A673 (cell line): ENCODE data around the gene S100A3. TPM values are rescaled to one million over a fixed set of nuclear protein-coding genes. Genes with fewer than 3 reads are reported as not detected.
"Not testable (repeated sequence)": the region's sequence is repeated elsewhere in the genome, so short reads cannot be mapped to it uniquely, and the experiment has no call there.

Experiments
- BruUV-seq: library from RNA; stranded (reverse); fragments of 400-500 nt; replicated peaks from 2 replicates; lab custom pipeline; 2021; lab: Mats Ljungman, UMichigan
- CTCF ChIA-PET: fragments of 300-600 bp; sonication (Branson Sonifier 250); formaldehyde crosslinking; loops from one replicate; lab custom pipeline; 2022; ENCODE audit warnings: antibody characterized with exemption; lab: Charles Lee
- POLR2A ChIA-PET: fragments of 300-600 bp; sonication (Branson Sonifier 250); formaldehyde crosslinking; loops from one replicate; lab custom pipeline; 2022; ENCODE audit warnings: antibody characterized with exemption; ENCODE audit not compliant: low non-redundant PET; lab: Charles Lee
- DNase-seq: peaks from one replicate; pipeline ENCODE4 v3.0.0-alpha.2; 2015; ENCODE audit warnings: low spot score
- H3K27ac ChIP-seq: fragments of 200-600 bp; sonication (generic); 2 replicates; pipeline ENCODE4 v1.5.1; 2016; ENCODE audit warnings: mixed run types, low read depth, mild to moderate bottlenecking, mixed read lengths, antibody characterized with exemption, low read length; ENCODE audit not compliant: poor library complexity, severe bottlenecking
- H3K27me3 ChIP-seq: fragments of 200-600 bp; sonication (generic); replicated peaks from 2 replicates; pipeline ENCODE4 v1.6.1; 2017; ENCODE audit warnings: mixed run types, low read depth, mild to moderate bottlenecking, mixed read lengths, antibody characterized with exemption, low read length; ENCODE audit not compliant: insufficient read depth, poor library complexity
- H3K36me3 ChIP-seq: fragments of 200-600 bp; sonication (generic); 2 replicates; pipeline ENCODE4 v1.6.1; 2016; ENCODE audit warnings: mixed run types, mild to moderate bottlenecking, mixed read lengths, antibody characterized with exemption, low read length; ENCODE audit not compliant: insufficient read depth, poor library complexity, severe bottlenecking
- H3K4me1 ChIP-seq: fragments of 200-600 bp; sonication (generic); 2 replicates; pipeline ENCODE4 v1.6.1; 2017; ENCODE audit warnings: mixed run types, mild to moderate bottlenecking, mixed read lengths, antibody characterized with exemption, low read length; ENCODE audit not compliant: insufficient read depth, poor library complexity, severe bottlenecking
- H3K4me3 ChIP-seq: fragments of 200-600 bp; sonication (generic); 2 replicates; pipeline ENCODE4 v1.5.1; 2016; ENCODE audit warnings: low read depth, mixed run types, mild to moderate bottlenecking, mixed read lengths, low read length; ENCODE audit not compliant: poor library complexity, severe bottlenecking
- H3K9me3 ChIP-seq: fragments of 200-600 bp; sonication (generic); 2 replicates; pipeline ENCODE4 v1.6.1; 2016; ENCODE audit warnings: mixed run types, low read depth, mild to moderate bottlenecking, mixed read lengths, antibody characterized with exemption, low read length; ENCODE audit not compliant: poor library complexity, severe bottlenecking
- EZH2 ChIP-seq: fragments of 200-600 bp; sonication (generic); IDR thresholded peaks from 2 replicates; pipeline ENCODE4 v1.6.1; 2017; ENCODE audit warnings: borderline replicate concordance, low read depth, mild to moderate bottlenecking, mixed read lengths, antibody characterized with exemption, low read length; ENCODE audit not compliant: poor library complexity, severe bottlenecking
- intact Hi-C: fragments of 100-400 bp; cut with micrococcal nuclease; formaldehyde crosslinking; loops from one replicate; pipeline ENCODE4 v1.10.0; 2022; ENCODE audit not compliant: unreplicated experiment
- total RNA-seq: library from RNA; stranded (reverse); gene quantifications from 2 replicates; pipeline ENCODE4 v1.2.3, GENCODE V29; 2021
- TF ChIP-seq, protein P1 (sequence below): fragments of 300-800, 200-600 bp; sonication (generic); conservative IDR thresholded peaks from 2 replicates; pipeline ENCODE4 v1.5.1; 2017; ENCODE audit warnings: low read depth, mild to moderate bottlenecking, antibody characterized with exemption, low read length, moderate library complexity, mixed read lengths

The S100A3 gene
- total RNA-seq, 1 experiment from 2014 or later = 0.99 TPM

DNA sequence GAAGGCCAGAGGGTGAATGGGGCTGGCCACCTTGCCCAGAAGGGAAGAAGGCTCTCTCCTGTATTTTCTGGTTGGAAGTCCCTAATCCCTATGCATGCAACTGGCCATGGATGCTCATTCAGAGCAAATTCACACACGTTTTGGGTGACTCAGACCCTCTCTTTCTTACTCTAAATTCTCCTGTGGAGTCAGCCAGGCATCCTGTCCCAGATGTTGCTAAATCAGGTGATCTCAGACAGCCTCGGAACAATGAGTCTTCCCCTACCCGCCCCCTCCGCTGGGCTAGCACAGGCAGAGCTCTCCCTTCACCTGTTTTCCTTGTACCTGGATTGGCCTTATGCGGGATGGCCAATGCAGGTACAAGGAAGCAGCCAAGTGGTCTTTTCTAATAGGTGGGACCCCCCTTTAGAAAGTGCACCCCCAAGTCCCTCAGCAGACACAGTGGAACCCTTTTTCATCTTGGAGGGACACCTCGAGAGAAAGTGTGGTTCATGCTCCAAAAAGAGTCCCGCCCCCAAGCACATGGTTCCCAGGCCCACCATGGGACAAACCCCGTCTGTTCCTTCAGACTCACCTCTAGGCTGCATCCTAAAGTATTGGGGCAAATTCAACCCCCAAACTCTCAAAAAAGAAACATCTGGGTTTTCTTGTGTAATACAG, 21.9 kb downstream of the S100A3 start:
- Histone ChIP-seq H3K4me3 (no peak overlapping the region), H3K4me1 (peaks cover 4% of the 10 kb centered on the region), H3K36me3 (no peaks in the 10 kb centered on the region), H3K9me3 (no peaks in the 10 kb centered on the region), H3K27me3 (no peaks in the 10 kb centered on the region), H3K27ac (no peak overlapping the region)
- ChIA-PET CTCF (interaction anchor here (1.0 kb wide), 1 partner anchor 30 kb away, joined by 3 read pairs; no protein-coding TSS in a partner anchor), POLR2A (no interaction called here)
- TF ChIP-seq EZH2 = no peak
- TF ChIP-seq, protein P1, sequence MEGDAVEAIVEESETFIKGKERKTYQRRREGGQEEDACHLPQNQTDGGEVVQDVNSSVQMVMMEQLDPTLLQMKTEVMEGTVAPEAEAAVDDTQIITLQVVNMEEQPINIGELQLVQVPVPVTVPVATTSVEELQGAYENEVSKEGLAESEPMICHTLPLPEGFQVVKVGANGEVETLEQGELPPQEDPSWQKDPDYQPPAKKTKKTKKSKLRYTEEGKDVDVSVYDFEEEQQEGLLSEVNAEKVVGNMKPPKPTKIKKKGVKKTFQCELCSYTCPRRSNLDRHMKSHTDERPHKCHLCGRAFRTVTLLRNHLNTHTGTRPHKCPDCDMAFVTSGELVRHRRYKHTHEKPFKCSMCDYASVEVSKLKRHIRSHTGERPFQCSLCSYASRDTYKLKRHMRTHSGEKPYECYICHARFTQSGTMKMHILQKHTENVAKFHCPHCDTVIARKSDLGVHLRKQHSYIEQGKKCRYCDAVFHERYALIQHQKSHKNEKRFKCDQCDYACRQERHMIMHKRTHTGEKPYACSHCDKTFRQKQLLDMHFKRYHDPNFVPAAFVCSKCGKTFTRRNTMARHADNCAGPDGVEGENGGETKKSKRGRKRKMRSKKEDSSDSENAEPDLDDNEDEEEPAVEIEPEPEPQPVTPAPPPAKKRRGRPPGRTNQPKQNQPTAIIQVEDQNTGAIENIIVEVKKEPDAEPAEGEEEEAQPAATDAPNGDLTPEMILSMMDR = no peak
- intact Hi-C loops = no loop called here
- BruUV-seq = no TSS peak
- no peak for DNase-seq

DNA sequence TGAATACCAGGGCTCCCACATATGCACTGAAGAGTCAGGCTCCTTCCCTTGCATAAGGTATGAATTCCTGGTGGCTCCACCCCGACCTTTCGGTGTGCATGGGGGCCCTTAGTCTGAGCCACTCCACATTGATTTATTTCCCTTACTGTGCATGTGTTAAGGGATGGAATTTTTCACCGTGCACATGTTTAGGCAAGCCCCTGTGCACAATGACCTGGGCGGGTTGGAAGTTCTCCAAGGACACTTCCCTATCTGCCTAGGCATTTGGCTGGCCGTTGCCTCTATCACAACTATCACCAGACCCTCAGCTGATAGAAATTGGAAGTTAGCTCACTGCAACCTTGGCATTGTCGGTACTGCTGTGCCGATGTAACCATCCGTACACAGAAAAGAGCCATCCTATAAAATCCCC, 22.9 kb downstream of the S100A3 start:
- TF ChIP-seq EZH2 = no peak
- TF ChIP-seq, protein P1 = no peak
- no TSS peak for BruUV-seq
- intact Hi-C loops = no loop called here
- no peaks in the 10 kb centered on the region for H3K9me3 ChIP-seq
- H3K36me3 ChIP-seq = no peaks in the 10 kb centered on the region
- H3K27ac ChIP-seq = no peak overlapping the region
- no peak overlapping the region for H3K4me3 ChIP-seq
- CTCF ChIA-PET = no interaction called here
- POLR2A ChIA-PET = no interaction called here
- H3K4me1 ChIP-seq = no peaks in the 10 kb centered on the region
- DNase-seq = no peak
- no peaks in the 10 kb centered on the region for H3K27me3 ChIP-seq

DNA sequence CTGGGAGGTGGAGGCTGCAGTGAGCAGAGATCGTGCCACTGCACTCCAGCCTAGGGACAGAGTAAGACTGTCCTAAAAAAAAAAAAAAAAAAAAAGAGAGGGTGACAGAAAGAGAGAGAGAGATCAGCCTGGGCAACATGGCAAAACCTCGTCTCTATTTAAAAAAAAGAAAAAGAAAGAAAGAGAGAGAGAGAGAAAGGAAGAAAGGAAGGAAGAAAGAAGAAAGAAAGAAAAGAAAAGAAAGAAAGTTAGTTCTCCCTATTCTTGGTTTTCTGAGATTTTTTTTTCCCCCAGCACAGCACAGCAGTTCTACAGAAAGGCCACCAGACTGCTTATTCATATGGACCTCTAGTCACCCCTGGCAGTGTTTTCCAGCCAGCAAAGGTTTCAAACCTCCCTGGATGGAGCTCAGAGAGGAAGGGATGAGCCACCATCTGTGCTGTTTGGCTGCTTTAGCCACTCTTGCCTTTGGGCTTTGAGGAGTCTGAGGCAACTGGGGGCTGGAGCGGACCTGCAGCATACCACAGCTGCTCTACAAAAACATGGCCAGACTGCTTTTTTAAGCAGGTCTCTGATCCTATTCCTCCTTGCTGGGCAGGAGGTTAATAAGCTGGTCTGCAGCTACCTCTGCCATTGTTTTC, 23.9 kb downstream of the S100A3 start:
- no peak overlapping the region for H3K4me3 ChIP-seq
- no peak for DNase-seq
- no peaks in the 10 kb centered on the region for H3K27me3 ChIP-seq
- intact Hi-C loops = no loop called here
- BruUV-seq = no TSS peak
- no peaks in the 10 kb centered on the region for H3K4me1 ChIP-seq
- no peaks in the 10 kb centered on the region for H3K9me3 ChIP-seq
- POLR2A ChIA-PET = no interaction called here
- CTCF ChIA-PET = interaction anchor here (0.7 kb wide), 1 partner anchor 419 kb away, joined by 9 read pairs; no protein-coding TSS in a partner anchor
- no peak overlapping the region for H3K27ac ChIP-seq
- TF ChIP-seq, protein P1 = no peak
- TF ChIP-seq EZH2 = no peak
- H3K36me3 ChIP-seq = no peaks in the 10 kb centered on the region

DNA sequence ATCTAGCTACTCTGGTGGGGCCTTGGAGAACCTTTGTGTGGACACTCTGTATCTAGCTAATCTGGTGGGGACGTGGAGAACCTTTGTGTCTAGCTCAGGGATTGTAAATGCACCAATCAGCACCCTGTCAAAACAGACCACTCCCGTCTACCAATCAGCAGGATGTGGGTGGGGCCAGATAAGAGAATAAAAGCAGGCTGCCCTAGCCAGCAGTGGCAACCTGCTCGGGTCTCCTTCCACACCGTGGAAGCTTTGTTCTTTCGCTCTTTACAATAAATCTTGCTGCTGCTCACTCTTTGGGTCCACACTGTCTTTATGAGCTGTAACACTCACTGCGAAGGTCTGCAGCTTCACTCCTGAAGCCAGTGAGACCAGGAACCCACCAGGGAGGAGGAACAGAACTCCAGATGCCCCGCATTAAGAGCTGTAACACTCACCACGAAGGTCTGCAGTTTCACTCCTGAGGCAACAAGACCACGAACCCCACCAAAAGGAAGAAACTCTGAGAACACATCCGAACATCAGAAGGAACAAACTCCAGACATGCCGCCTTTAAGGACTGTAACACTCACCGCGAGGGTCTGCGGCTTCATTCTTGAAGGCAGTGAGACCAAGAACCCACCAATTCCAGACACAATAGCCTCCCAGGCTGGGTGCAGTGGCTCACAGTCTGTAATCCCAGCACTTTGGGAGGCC, 26.6 kb downstream of the S100A3 start:
- CTCF ChIA-PET, DNase-seq, BruUV-seq, H3K27me3 ChIP-seq, H3K4me1 ChIP-seq, POLR2A ChIA-PET, H3K4me3 ChIP-seq, H3K36me3 ChIP-seq, H3K27ac ChIP-seq, H3K9me3 ChIP-seq, intact Hi-C loops: not testable (repeated sequence)

DNA sequence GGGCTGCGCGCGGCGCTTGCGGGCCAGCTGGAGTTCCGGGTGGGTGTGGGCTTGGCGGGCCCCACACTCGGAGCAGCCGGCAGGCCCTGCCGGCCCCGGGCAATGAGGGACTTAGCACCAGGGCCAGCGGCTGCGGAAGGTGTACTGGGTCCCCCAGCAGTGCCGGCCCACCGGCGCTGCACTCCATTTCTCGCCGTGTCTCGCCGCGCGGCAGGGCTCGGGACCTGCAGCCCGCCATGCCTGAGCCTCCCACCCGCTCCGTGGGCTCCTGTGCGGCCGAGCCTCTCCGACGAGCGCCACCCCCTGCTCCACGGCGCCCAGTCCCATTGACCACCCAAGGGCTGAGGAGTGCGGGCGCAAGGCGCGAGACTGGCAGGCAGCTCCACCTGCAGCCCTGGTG, 27.2 kb downstream of the S100A3 start:
- CTCF ChIA-PET, H3K4me1 ChIP-seq, POLR2A ChIA-PET, H3K36me3 ChIP-seq, BruUV-seq, H3K9me3 ChIP-seq, H3K4me3 ChIP-seq, H3K27ac ChIP-seq, DNase-seq, H3K27me3 ChIP-seq, intact Hi-C loops: not testable (repeated sequence)
